LNCaP clone FGC (cell line): Measurements from ENCODE around the gene ATP6V1E1.
"Not testable (repeated sequence)": the region's sequence is repeated elsewhere in the genome, so short reads cannot be mapped to it uniquely, and the experiment has no call there.

Experiments
- DNase-seq: peaks from one replicate; pipeline ENCODE4 v3.0.0-alpha.2; 2011; ENCODE audit warnings: low read depth
- H3K4me3 ChIP-seq: 2 replicates; pipeline ENCODE4 v1.5.1; 2011; ENCODE audit warnings: mild to moderate bottlenecking, low read depth, low read length, control low read depth
- TF ChIP-seq, protein P1 (sequence below): IDR thresholded peaks from 2 replicates; pipeline ENCODE4 v1.5.1; 2012; ENCODE audit warnings: mild to moderate bottlenecking; ENCODE audit not compliant: control insufficient read depth, insufficient read depth; ENCODE audit errors: extremely low read depth

Gene ATP6V1E1

DNA sequence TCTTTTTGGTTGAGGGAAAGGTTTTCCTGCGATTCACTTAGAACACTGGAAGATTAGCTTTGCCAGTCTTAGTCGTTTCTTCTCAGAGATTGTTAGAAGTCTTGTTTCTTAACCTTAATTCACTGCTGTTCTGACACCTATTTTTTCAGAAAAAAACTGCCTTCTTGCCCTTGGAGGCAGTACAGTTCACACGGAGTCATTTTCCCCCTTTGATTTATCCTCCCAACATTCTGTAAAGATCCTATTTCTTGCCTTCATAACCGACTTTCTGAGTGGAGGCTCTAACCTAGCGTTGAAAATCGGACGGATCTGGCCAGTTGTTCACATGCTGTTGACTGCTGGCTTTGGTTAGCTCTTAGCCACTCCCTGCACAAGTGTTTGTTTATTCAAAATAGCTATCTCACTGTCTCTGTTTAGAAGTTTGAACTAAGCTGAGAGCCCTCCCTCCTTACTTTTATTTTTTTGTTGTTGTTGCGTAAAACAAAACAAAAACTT, 10.7 kb upstream of the ATP6V1E1 start:
- peak; percentile 53 for DNase-seq
- TF ChIP-seq, protein P1, sequence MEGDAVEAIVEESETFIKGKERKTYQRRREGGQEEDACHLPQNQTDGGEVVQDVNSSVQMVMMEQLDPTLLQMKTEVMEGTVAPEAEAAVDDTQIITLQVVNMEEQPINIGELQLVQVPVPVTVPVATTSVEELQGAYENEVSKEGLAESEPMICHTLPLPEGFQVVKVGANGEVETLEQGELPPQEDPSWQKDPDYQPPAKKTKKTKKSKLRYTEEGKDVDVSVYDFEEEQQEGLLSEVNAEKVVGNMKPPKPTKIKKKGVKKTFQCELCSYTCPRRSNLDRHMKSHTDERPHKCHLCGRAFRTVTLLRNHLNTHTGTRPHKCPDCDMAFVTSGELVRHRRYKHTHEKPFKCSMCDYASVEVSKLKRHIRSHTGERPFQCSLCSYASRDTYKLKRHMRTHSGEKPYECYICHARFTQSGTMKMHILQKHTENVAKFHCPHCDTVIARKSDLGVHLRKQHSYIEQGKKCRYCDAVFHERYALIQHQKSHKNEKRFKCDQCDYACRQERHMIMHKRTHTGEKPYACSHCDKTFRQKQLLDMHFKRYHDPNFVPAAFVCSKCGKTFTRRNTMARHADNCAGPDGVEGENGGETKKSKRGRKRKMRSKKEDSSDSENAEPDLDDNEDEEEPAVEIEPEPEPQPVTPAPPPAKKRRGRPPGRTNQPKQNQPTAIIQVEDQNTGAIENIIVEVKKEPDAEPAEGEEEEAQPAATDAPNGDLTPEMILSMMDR: no peak
- peak overlapping the region; percentile 67 for H3K4me3 ChIP-seq

GRCh38 chr22:17638432-17639246, 10.1 kb upstream of the ATP6V1E1 start, which contains the start of gene BCL2L13:
Gene BCL2L13, plus strand, starts transcription at chr22:17638757. Its CDS starts 16,955 bp downstream, at chr22:17655712.
- peak within 1 kb of the TSS; percentile 67 for H3K4me3 ChIP-seq
- peak; percentile 67 for DNase-seq
- TF ChIP-seq, protein P1: no peak

GRCh38 chr22:17638182-17638431, 9.6 kb upstream of the ATP6V1E1 start:
- DNase-seq: no peak
- TF ChIP-seq, protein P1: 0 out of 2 replicates have a peak, but pooled peaks have one; percentile 0
- H3K4me3 ChIP-seq: peak overlapping the region; percentile 67

- TF ChIP-seq, protein P1: no peak
- no peak for DNase-seq
- H3K4me3 ChIP-seq: peak overlapping the region; percentile 67
Observed at GRCh38 chr22:17637490-17638181, 9.1 kb upstream of the ATP6V1E1 start.

DNA sequence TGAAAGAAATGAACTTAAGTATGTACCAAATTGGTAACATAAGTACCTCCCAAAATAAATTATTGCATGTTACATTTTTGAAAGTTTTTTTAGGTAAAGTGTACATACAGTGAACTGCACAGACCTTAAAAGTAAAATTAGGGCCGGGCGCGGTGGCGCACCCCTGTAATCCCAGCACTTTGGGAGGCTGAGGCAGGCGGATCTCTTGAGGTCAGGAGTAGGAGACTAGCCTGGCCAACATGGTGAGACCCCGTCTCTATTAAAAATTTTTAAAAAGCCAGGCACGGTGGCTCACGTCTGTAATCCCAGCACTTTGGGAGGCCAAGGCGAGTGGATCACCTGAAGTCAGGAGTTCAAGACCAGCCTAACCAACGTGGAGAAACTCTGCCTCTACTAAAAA, 8.3 kb upstream of the ATP6V1E1 start:
- H3K4me3 ChIP-seq, DNase-seq: not testable (repeated sequence)

DNA sequence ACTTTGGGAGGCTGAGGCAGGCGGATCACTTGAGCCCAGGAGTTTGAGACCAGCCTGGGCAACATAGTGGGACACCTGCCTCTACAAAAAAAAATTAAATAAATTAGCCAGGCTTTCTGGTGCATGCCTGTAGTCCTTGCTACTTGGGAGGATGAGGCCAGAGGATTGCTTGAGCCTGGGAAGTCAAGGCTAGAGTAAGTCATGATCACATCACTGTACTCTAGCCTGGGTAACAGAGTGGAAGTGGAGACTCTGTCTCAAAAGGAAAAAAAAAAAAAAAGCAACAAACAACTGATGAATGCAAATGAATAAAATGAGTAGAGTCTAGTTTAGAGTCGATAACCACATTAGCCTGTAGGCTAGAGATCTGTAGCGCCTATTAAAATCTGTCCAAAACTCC, 6.1 kb upstream of the ATP6V1E1 start:
- TF ChIP-seq, protein P1: no peak
- H3K4me3 ChIP-seq: no peak overlapping the region
- DNase-seq: no peak

DNA sequence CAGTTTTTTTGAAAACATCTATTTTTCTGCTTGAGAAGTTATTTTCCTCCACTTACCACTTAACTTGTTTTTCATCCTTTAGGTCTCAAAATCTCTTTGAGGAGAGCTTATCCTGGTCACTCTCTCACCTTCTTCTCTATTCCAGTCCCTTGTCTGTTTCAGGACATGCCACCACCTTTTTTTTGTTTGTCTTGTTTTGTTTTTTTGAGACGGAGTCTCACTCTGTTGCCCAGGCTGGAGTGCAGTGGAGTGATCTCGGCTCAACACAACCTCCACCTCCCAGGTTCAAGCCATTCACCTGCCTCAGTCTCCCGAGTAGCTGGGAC, 5.4 kb upstream of the ATP6V1E1 start:
- no peak for DNase-seq
- TF ChIP-seq, protein P1: no peak
- H3K4me3 ChIP-seq: no peak overlapping the region
